Fibroblast of lung (primary cell): ENCODE results near the gene FMNL2.

Source experiments
- EZH2 ChIP-seq: IDR thresholded peaks from 2 replicates; pipeline ENCODE4 v1.5.1; 2012; ENCODE audit warnings: low read length, control low read depth, mild to moderate bottlenecking; ENCODE audit errors: missing control alignments
- TF ChIP-seq, protein P1 (sequence below), 2 donors: IDR thresholded peaks in 1 of 2; conservative IDR thresholded peaks in 1 of 2; 1 replicate in 1 of 2; 2 replicates in 1 of 2; pipeline ENCODE4 v1.5.1; 2011 to 2012; ENCODE audit warnings: low read length in 2 of 2, control low read depth in 1 of 2, inconsistent platforms in 1 of 2, low read depth in 1 of 2, mild to moderate bottlenecking in 1 of 2

DNA sequence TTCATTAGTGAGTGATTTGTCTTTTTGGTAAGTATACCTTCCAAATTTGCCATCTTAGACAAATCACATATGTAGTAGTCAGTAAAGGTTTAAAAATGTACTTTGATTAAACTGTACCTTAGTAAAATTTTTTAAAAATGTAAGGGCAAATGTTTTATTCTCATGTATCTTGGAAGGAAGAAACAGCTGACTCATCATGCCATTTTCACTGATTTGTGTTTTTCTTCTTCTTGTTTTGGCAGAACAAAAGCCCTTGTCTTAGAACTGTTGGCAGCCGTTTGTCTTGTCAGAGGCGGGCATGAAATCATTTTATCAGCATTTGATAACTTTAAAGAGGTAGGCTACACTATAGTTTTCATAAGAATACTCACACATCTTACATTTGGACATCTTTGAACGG, 245.7 kb downstream of the FMNL2 start:
- no peak for TF ChIP-seq EZH2
- TF ChIP-seq, protein P1, sequence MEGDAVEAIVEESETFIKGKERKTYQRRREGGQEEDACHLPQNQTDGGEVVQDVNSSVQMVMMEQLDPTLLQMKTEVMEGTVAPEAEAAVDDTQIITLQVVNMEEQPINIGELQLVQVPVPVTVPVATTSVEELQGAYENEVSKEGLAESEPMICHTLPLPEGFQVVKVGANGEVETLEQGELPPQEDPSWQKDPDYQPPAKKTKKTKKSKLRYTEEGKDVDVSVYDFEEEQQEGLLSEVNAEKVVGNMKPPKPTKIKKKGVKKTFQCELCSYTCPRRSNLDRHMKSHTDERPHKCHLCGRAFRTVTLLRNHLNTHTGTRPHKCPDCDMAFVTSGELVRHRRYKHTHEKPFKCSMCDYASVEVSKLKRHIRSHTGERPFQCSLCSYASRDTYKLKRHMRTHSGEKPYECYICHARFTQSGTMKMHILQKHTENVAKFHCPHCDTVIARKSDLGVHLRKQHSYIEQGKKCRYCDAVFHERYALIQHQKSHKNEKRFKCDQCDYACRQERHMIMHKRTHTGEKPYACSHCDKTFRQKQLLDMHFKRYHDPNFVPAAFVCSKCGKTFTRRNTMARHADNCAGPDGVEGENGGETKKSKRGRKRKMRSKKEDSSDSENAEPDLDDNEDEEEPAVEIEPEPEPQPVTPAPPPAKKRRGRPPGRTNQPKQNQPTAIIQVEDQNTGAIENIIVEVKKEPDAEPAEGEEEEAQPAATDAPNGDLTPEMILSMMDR (conservative IDR thresholded peaks at IDR 0.05 in 1 of 2, IDR thresholded peaks at IDR 0.05 in 1 of 2; ENCODE audit: low read depth in 1 of 2, low read length in 2 of 2), result no peak
